ENCODE results near the gene CAMTA1.

The CAMTA1 gene

DNA sequence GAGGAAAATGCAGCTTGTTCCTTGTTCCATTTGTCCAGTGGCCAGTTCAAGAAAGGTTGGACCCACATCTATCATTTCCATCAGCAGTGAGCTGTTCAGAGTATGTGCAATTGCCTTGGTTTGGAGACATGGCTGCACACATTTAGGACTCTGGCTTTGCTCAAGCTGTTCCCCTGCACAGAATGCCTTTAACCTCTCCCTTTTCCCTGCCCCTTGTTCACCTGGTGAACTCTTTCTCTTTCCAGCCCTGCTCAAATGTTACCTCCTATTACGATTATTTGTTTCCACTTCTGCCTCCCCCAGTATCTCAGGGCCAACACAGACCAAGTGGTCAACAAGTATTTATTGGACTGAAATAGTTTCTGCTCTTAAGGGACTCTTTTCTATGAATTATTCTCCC, 385.9 kb downstream of the CAMTA1 start:
- DNase-seq (ENCODE audit: low read depth) = no peak
- no peak overlapping the region for H3K4me3 ChIP-seq (ENCODE audit: low read length)
- TF ChIP-seq CTCF (conservative IDR thresholded peaks at IDR 0.05; ENCODE audit: low read depth, low read length) = no peak

GRCh38 chr1:7171574-7171973, 386.3 kb downstream of the CAMTA1 start:
- no peak overlapping the region for H3K4me3 ChIP-seq (ENCODE audit: low read length)
- no peak for TF ChIP-seq CTCF (conservative IDR thresholded peaks at IDR 0.05; ENCODE audit: low read depth, low read length)
- DNase-seq (ENCODE audit: low read depth) = no peak

- TF ChIP-seq CTCF (conservative IDR thresholded peaks at IDR 0.05; ENCODE audit: low read depth, low read length) = no peak
- H3K4me3 ChIP-seq (ENCODE audit: low read length) = no peak overlapping the region
- no peak for DNase-seq (ENCODE audit: low read depth)
Measured at GRCh38 chr1:7172804-7173203, 387.6 kb downstream of the CAMTA1 start.

GRCh38 chr1:7174561-7174960, 389.3 kb downstream of the CAMTA1 start:
- DNase-seq (ENCODE audit: low read depth) = no peak
- no peak overlapping the region for H3K4me3 ChIP-seq (ENCODE audit: low read length)

GRCh38 chr1:7174980-7175906, 390.0 kb downstream of the CAMTA1 start:
- no peak for DNase-seq (ENCODE audit: low read depth)
- no peak for TF ChIP-seq CTCF (conservative IDR thresholded peaks at IDR 0.05; ENCODE audit: low read depth, low read length)
- H3K4me3 ChIP-seq (ENCODE audit: low read length) = no peak overlapping the region

More at GRCh38 chr1:7174561-7174960, 389.3 kb downstream of the CAMTA1 start:
- no peak for TF ChIP-seq CTCF (conservative IDR thresholded peaks at IDR 0.05; ENCODE audit: low read depth, low read length)

DNA sequence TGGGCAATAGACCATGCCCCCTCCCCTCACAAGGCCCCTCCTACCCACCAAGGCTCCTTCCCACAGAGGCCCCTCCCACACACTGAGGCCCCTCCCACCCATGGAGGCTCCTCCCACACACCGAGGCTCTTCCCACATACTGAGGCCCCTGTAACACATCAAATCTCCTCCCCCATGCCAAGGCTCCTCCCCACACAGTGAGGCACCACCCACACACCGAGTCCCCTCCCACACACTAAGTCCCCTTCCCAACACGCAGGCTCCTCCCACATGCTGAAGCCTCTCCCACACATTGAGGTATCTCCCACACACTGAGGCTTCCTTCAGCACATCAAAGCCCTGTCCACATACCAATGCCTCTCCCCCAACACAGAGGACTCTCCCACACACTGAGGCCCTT, 391.8 kb downstream of the CAMTA1 start:
- TF ChIP-seq CTCF (conservative IDR thresholded peaks at IDR 0.05; ENCODE audit: low read depth, low read length) = no peak
- H3K4me3 ChIP-seq (ENCODE audit: low read length) = no peak overlapping the region
- no peak for DNase-seq (ENCODE audit: low read depth)

All from retinal pigment epithelial cell (primary cell).